ENCODE measurements around the gene TBX19.

Gene TBX19

GRCh38 chr1:168236836-168237611 lies 43.7 kb upstream of the TBX19 start:
- Histone ChIP-seq H2BK120ac (ENCODE audit: low read depth, low read length) (no peak overlapping the region), H4K8ac (ENCODE audit: low read length) (no peak overlapping the region), H2BK5ac (ENCODE audit: low read depth, low read length, poor library complexity, severe bottlenecking) (no peak overlapping the region), H3K4me1 (ENCODE audit: control insufficient read depth, insufficient read depth, low read depth, low read length) (peaks cover 2% of the 10 kb centered on the region), H2AK5ac (ENCODE audit: low read length, severe bottlenecking) (no peak overlapping the region), H3K4ac (ENCODE audit: low read depth in 1 of 2, low read length in 2 of 2) (no peak overlapping the region), H3K9me3 (ENCODE audit: control insufficient read depth, low read length) (no peaks in the 10 kb centered on the region), H3K18ac (ENCODE audit: low read depth in 1 of 2, low read length in 2 of 2) (no peak overlapping the region), H2BK15ac (ENCODE audit: low read depth, poor library complexity, severe bottlenecking) (no peak overlapping the region), H3K4me2 (ENCODE audit: low read length, poor library complexity, severe bottlenecking) (no peak overlapping the region), H3K27me3 (ENCODE audit: control insufficient read depth in 1 of 2, insufficient read depth in 1 of 2, low read length in 2 of 2) (no peaks in the 10 kb centered on the region), H2BK12ac (ENCODE audit: low read length in 2 of 2) (no peak overlapping the region), H4K91ac (ENCODE audit: low read length) (no peak overlapping the region), H3K36me3 (ENCODE audit: control insufficient read depth in 1 of 2, insufficient read depth in 2 of 2, low read depth in 1 of 2, low read length in 2 of 2) (peaks cover 36 to 95% of the 10 kb centered on the region in 2 experiments), H3K4me3 (ENCODE audit: insufficient read depth in 1 of 2, low read depth in 1 of 2, low read length in 2 of 2) (no peak overlapping the region), H2AFZ (ENCODE audit: low read depth, low read length) (no peak overlapping the region), H3K23ac (ENCODE audit: low read length in 2 of 2) (no peak overlapping the region), H3K9ac (ENCODE audit: low read length) (no peak overlapping the region), H3K14ac (ENCODE audit: low read length in 2 of 2) (no peak overlapping the region), H3K79me1 (replicated peaks; ENCODE audit: low read length, poor library complexity, severe bottlenecking) (peaks cover 40% of the 10 kb centered on the region), H3K27ac (ENCODE audit: low read length, poor library complexity, severe bottlenecking) (no peak overlapping the region)
- 95% methylated on average over 7 of the region's 7 CpGs for WGBS
- DNase-seq, result no peak

- Histone ChIP-seq H2BK15ac (ENCODE audit: low read depth, poor library complexity, severe bottlenecking) (no peak overlapping the region), H3K4me1 (ENCODE audit: control insufficient read depth, insufficient read depth, low read depth, low read length) (peaks cover 9% of the 10 kb centered on the region), H2AK5ac (ENCODE audit: low read length, severe bottlenecking) (no peak overlapping the region), H3K14ac (ENCODE audit: low read length in 2 of 2) (no peak overlapping the region), H3K4me2 (ENCODE audit: low read length, poor library complexity, severe bottlenecking) (no peak overlapping the region), H3K79me1 (replicated peaks; ENCODE audit: low read length, poor library complexity, severe bottlenecking) (peaks cover 35% of the 10 kb centered on the region), H2BK12ac (ENCODE audit: low read length in 2 of 2) (no peak overlapping the region), H2AFZ (ENCODE audit: low read depth, low read length) (no peak overlapping the region), H2BK5ac (ENCODE audit: low read depth, low read length, poor library complexity, severe bottlenecking) (no peak overlapping the region), H4K91ac (ENCODE audit: low read length) (no peak overlapping the region), H3K36me3 (ENCODE audit: control insufficient read depth in 1 of 2, insufficient read depth in 2 of 2, low read depth in 1 of 2, low read length in 2 of 2) (peaks cover 39 to 85% of the 10 kb centered on the region in 2 experiments), H2BK120ac (ENCODE audit: low read depth, low read length) (no peak overlapping the region), H3K27ac (ENCODE audit: low read length, poor library complexity, severe bottlenecking) (no peak overlapping the region), H3K9ac (ENCODE audit: low read length) (peak overlapping the region; percentile 7), H4K8ac (ENCODE audit: low read length) (no peak overlapping the region), H3K23ac (ENCODE audit: low read length in 2 of 2) (no peak overlapping the region), H3K4ac (ENCODE audit: low read depth in 1 of 2, low read length in 2 of 2) (no peak overlapping the region), H3K27me3 (ENCODE audit: control insufficient read depth in 1 of 2, insufficient read depth in 1 of 2, low read length in 2 of 2) (no peaks in the 10 kb centered on the region), H3K18ac (ENCODE audit: low read depth in 1 of 2, low read length in 2 of 2) (no peak overlapping the region), H3K9me3 (ENCODE audit: control insufficient read depth, low read length) (no peaks in the 10 kb centered on the region), H3K4me3 (ENCODE audit: insufficient read depth in 1 of 2, low read depth in 1 of 2, low read length in 2 of 2) (no peak overlapping the region)
- DNase-seq, result no peak
- WGBS, result 89% methylated on average over 2 of the region's 2 CpGs
Measured at GRCh38 chr1:168243198-168243597, 37.5 kb upstream of the TBX19 start.

- no peaks in the 10 kb centered on the region for H3K9me3 ChIP-seq (ENCODE audit: control insufficient read depth, low read length)
- 73% methylated on average over 3 of the region's 3 CpGs for WGBS
Measured at GRCh38 chr1:168243636-168244212, 37.0 kb upstream of the TBX19 start.

GRCh38 chr1:168245042-168245441 lies 35.6 kb upstream of the TBX19 start:
- peaks cover 33 to 76% of the 10 kb centered on the region in 2 experiments for H3K36me3 ChIP-seq (ENCODE audit: control insufficient read depth in 1 of 2, insufficient read depth in 2 of 2, low read depth in 1 of 2, low read length in 2 of 2)
- no peak overlapping the region for H2AK5ac ChIP-seq (ENCODE audit: low read length, severe bottlenecking)
- no peak overlapping the region for H2BK12ac ChIP-seq (ENCODE audit: low read length in 2 of 2)
- no peak overlapping the region for H3K4me3 ChIP-seq (ENCODE audit: insufficient read depth in 1 of 2, low read depth in 1 of 2, low read length in 2 of 2)
- DNase-seq, result no peak
- no peak overlapping the region for H2BK5ac ChIP-seq (ENCODE audit: low read depth, low read length, poor library complexity, severe bottlenecking)
- no peaks in the 10 kb centered on the region for H3K9me3 ChIP-seq (ENCODE audit: control insufficient read depth, low read length)
- H2AFZ ChIP-seq (ENCODE audit: low read depth, low read length), result no peak overlapping the region
- no CpG with 5 or more reads among the region's 3 CpGs for WGBS
- H3K4me2 ChIP-seq (ENCODE audit: low read length, poor library complexity, severe bottlenecking), result no peak overlapping the region
- H3K27ac ChIP-seq (ENCODE audit: low read length, poor library complexity, severe bottlenecking), result no peak overlapping the region
- H4K8ac ChIP-seq (ENCODE audit: low read length), result no peak overlapping the region
- no peak overlapping the region for H3K9ac ChIP-seq (ENCODE audit: low read length)
- no peak overlapping the region for H4K91ac ChIP-seq (ENCODE audit: low read length)
- H3K14ac ChIP-seq (ENCODE audit: low read length in 2 of 2), result no peak overlapping the region
- H2BK15ac ChIP-seq (ENCODE audit: low read depth, poor library complexity, severe bottlenecking), result no peak overlapping the region
- no peak overlapping the region for H3K4ac ChIP-seq (ENCODE audit: low read depth in 1 of 2, low read length in 2 of 2)
- H3K4me1 ChIP-seq (ENCODE audit: control insufficient read depth, insufficient read depth, low read depth, low read length), result peaks cover 9% of the 10 kb centered on the region
- no peak overlapping the region for H3K18ac ChIP-seq (ENCODE audit: low read depth in 1 of 2, low read length in 2 of 2)
- peaks cover 36% of the 10 kb centered on the region for H3K79me1 ChIP-seq (replicated peaks; ENCODE audit: low read length, poor library complexity, severe bottlenecking)
- H2BK120ac ChIP-seq (ENCODE audit: low read depth, low read length), result no peak overlapping the region
- no peaks in the 10 kb centered on the region for H3K27me3 ChIP-seq (ENCODE audit: control insufficient read depth in 1 of 2, insufficient read depth in 1 of 2, low read length in 2 of 2)
- H3K23ac ChIP-seq (ENCODE audit: low read length in 2 of 2), result no peak overlapping the region

More at GRCh38 chr1:168243636-168244212, 37.0 kb upstream of the TBX19 start:
- Histone ChIP-seq H3K4me3 (ENCODE audit: insufficient read depth in 1 of 2, low read depth in 1 of 2, low read length in 2 of 2) (no peak overlapping the region), H3K4me2 (ENCODE audit: low read length, poor library complexity, severe bottlenecking) (no peak overlapping the region), H3K4ac (ENCODE audit: low read depth in 1 of 2, low read length in 2 of 2) (no peak overlapping the region), H4K91ac (ENCODE audit: low read length) (no peak overlapping the region), H3K4me1 (ENCODE audit: control insufficient read depth, insufficient read depth, low read depth, low read length) (peaks cover 9% of the 10 kb centered on the region), H4K8ac (ENCODE audit: low read length) (no peak overlapping the region), H2BK120ac (ENCODE audit: low read depth, low read length) (no peak overlapping the region), H3K18ac (ENCODE audit: low read depth in 1 of 2, low read length in 2 of 2) (no peak overlapping the region), H3K79me1 (replicated peaks; ENCODE audit: low read length, poor library complexity, severe bottlenecking) (peaks cover 34% of the 10 kb centered on the region), H2AK5ac (ENCODE audit: low read length, severe bottlenecking) (no peak overlapping the region), H3K14ac (ENCODE audit: low read length in 2 of 2) (no peak overlapping the region), H3K27ac (ENCODE audit: low read length, poor library complexity, severe bottlenecking) (no peak overlapping the region), H2BK12ac (ENCODE audit: low read length in 2 of 2) (no peak overlapping the region), H3K9ac (ENCODE audit: low read length) (peak overlapping the region; percentile 7), H2AFZ (ENCODE audit: low read depth, low read length) (no peak overlapping the region), H3K27me3 (ENCODE audit: control insufficient read depth in 1 of 2, insufficient read depth in 1 of 2, low read length in 2 of 2) (no peaks in the 10 kb centered on the region), H2BK5ac (ENCODE audit: low read depth, low read length, poor library complexity, severe bottlenecking) (no peak overlapping the region), H3K36me3 (ENCODE audit: control insufficient read depth in 1 of 2, insufficient read depth in 2 of 2, low read depth in 1 of 2, low read length in 2 of 2) (peaks cover 35 to 79% of the 10 kb centered on the region in 2 experiments), H3K23ac (ENCODE audit: low read length in 2 of 2) (no peak overlapping the region), H2BK15ac (ENCODE audit: low read depth, poor library complexity, severe bottlenecking) (no peak overlapping the region)
- DNase-seq, result no peak
